GM12878 (cell line): Measurements from ENCODE around the gene NHSL2. TPM values are rescaled to one million over a fixed set of nuclear protein-coding genes. Genes with fewer than 3 reads are reported as not detected.

Source experiments
- BRCA1 ChIP-seq: IDR thresholded peaks from 2 replicates; pipeline ENCODE4 v1.6.1; 2011; ENCODE audit warnings: low read depth, low read length, improper control_type of control experiment
- CTCF ChIP-seq, 3 experiments: IDR thresholded peaks in 2 of 3; conservative IDR thresholded peaks in 1 of 3; 2 replicates each; pipeline ENCODE4 v1.5.1; 2011; ENCODE audit warnings: low read depth in 3 of 3, low read length in 3 of 3, mild to moderate bottlenecking in 3 of 3, control low read depth in 2 of 3, moderate library complexity in 2 of 3, inconsistent platforms in 1 of 3, mixed read lengths in 1 of 3; ENCODE audit not compliant: control insufficient read depth in 2 of 3, insufficient read depth in 1 of 3; ENCODE audit errors: extremely low read depth in 1 of 3
- FOXK2 ChIP-seq: fragments of 450-650 bp; IDR thresholded peaks from 2 replicates; pipeline ENCODE4 v1.6.1; 2017; ENCODE audit warnings: mild to moderate bottlenecking, moderate library complexity
- MLLT1 ChIP-seq: fragments of 450-650 bp; IDR thresholded peaks from 2 replicates; pipeline ENCODE4 v1.6.1; 2016; ENCODE audit warnings: mild to moderate bottlenecking
- NKRF ChIP-seq: fragments of 450-650 bp; conservative IDR thresholded peaks from 2 replicates; pipeline ENCODE4 v1.6.1; 2017; ENCODE audit warnings: mild to moderate bottlenecking, moderate library complexity
- SIN3A ChIP-seq: IDR thresholded peaks from 2 replicates; pipeline ENCODE4 v1.6.1; 2012; ENCODE audit warnings: low read depth, low read length, improper control_type of control experiment
- polyA plus RNA-seq, 11 experiments: library from polyadenylated mRNA; depleted of rRNA in 4 of 11; unstranded in 6 of 11; stranded (reverse) in 5 of 11; fragments of >200 nt; fragmentation: Nextera tagmentation in 4 of 11; fragmentation: Illumina TruSeq in 1 of 11; extraction: Ambion mirVana in 4 of 11; extraction: Trizol in 1 of 11; gene quantifications; 1 replicate in 1 of 11; 2 replicates in 10 of 11; pipeline versions ENCODE4 v1.2.1 to v1.2.3, GENCODE V29; 2011 to 2016; ENCODE audit warnings: inconsistent platforms in 2 of 11, missing spikeins in 2 of 11, low read depth in 1 of 11
- total RNA-seq, 4 experiments: library from RNA; depleted of rRNA in 3 of 4; stranded (reverse); fragments of >200 nt in 3 of 4; fragmentation: Illumina TruSeq in 1 of 4; extraction: Trizol in 1 of 4; gene quantifications; 2 replicates each; pipeline versions ENCODE4 v1.2.1 to v1.2.3, GENCODE V29; 2013 to 2021
- TF ChIP-seq, protein P1 (sequence below): fragments of 450-650 bp; IDR thresholded peaks from 2 replicates; pipeline ENCODE4 v1.6.1; 2016; ENCODE audit warnings: mild to moderate bottlenecking, moderate library complexity, borderline replicate concordance

The NHSL2 gene
- total and polyA plus RNA-seq, 10 of the 15 experiments (the other 5 are each of a cell fraction or from before 2014, with no cell fraction given): 0.05 to 0.53 (median 0.07) TPM; not detected in 2

DNA sequence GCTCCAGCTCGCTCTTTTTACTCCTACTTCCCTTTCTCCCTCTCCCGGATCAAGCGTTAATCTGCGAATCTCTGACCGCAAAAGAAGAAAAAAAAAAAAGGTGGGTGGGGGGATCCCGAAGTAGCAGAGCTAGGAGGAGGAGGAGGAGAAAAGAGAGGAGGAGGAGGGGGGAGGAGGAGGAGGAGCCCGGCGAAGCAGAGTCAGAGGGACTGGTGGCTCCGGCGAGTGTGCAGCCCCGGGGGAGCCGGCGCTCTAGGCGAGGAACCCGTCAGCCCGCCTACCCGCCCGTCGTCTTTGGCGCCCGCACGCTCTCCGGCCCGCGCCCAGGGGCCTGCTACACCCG is at the start of gene NHSL2 (continued):
- TF ChIP-seq CTCF (IDR thresholded peaks at IDR 0.05 in 2 of 3, conservative IDR thresholded peaks at IDR 0.05 in 1 of 3; ENCODE audit: control insufficient read depth in 2 of 3, extremely low read depth in 1 of 3, insufficient read depth in 1 of 3, low read depth in 3 of 3, low read length in 3 of 3) (no peak), SIN3A (no peak), NKRF (no peak), MLLT1 (no peak), BRCA1 (no peak), FOXK2 (no peak)
- TF ChIP-seq, protein P1, sequence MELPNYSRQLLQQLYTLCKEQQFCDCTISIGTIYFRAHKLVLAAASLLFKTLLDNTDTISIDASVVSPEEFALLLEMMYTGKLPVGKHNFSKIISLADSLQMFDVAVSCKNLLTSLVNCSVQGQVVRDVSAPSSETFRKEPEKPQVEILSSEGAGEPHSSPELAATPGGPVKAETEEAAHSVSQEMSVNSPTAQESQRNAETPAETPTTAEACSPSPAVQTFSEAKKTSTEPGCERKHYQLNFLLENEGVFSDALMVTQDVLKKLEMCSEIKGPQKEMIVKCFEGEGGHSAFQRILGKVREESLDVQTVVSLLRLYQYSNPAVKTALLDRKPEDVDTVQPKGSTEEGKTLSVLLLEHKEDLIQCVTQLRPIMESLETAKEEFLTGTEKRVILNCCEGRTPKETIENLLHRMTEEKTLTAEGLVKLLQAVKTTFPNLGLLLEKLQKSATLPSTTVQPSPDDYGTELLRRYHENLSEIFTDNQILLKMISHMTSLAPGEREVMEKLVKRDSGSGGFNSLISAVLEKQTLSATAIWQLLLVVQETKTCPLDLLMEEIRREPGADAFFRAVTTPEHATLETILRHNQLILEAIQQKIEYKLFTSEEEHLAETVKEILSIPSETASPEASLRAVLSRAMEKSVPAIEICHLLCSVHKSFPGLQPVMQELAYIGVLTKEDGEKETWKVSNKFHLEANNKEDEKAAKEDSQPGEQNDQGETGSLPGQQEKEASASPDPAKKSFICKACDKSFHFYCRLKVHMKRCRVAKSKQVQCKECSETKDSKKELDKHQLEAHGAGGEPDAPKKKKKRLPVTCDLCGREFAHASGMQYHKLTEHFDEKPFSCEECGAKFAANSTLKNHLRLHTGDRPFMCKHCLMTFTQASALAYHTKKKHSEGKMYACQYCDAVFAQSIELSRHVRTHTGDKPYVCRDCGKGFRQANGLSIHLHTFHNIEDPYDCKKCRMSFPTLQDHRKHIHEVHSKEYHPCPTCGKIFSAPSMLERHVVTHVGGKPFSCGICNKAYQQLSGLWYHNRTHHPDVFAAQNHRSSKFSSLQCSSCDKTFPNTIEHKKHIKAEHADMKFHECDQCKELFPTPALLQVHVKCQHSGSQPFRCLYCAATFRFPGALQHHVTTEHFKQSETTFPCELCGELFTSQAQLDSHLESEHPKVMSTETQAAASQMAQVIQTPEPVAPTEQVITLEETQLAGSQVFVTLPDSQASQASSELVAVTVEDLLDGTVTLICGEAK: no peak
- TF ChIP-seq, all 136 proteins: peak for 0
